HG02798 (cell line): ENCODE results near the gene DNAJC17.

Experiments used
- ATAC-seq: cut with Tn5 transposase; IDR thresholded peaks from one replicate; pipeline ENCODE4 v1.9.1; 2021; ENCODE audit warnings: mild to moderate bottlenecking; ENCODE audit not compliant: unreplicated experiment, poor library complexity

DNAJC17 gene

DNA sequence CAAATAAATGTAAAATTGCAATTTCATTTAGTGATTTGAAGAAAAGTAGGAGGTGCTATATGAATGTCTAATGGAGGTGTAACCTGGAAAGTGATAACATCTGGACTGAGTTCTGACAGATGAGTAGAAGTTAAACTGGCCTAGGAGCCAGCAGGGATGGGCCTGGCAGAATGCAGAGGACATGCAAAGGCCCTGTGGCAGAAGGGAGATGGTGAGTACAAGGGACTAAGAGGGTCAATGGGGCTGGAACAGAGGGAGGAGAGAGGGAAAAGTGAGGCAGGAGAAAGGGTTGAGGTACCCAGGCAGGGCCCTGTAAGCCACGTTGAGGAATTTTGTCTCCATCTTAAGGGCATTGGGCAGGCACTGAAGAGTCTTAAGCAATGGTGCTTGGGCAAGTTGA is 24.6 kb upstream of the DNAJC17 start:
- no peak for ATAC-seq

DNA sequence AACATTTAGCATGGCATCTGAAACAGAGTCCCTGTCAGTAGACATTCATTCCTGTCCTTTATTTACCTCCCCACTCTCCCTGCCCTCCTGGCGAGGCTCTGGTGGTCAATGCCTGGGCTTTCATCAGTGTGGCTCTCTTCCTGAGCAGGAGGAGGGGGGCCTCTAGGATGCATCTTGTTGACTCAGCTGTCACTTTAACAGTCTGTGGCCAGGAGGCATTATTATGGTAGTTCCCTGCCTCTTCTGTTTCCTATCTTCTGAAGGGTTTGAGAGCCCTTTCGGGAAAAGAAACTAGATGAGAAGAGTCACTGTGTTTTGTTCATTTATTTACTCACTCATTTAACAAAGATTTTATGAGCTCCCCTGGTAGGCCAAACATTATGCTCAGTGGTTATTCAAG is 23.6 kb upstream of the DNAJC17 start:
- no peak for ATAC-seq

DNA sequence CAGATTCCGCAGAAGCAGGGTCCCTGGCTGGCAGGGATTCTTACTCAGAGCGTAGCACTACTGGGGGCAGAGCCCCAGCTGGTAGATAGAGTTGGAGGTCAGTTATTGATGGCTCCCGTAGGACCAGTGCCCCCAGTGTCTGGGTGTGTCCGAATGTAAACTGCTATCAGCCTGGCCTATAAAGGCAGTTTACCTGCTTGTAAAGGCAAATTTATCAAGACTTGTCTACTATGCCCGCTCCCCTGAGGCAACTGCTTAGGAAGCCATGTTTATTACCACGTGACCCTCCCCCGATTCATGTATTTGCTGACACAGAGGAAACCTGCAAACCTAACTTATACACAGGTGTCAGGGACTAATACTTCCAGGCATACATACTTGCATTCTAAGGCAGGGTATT is 21.8 kb upstream of the DNAJC17 start:
- ATAC-seq, result no peak

DNA sequence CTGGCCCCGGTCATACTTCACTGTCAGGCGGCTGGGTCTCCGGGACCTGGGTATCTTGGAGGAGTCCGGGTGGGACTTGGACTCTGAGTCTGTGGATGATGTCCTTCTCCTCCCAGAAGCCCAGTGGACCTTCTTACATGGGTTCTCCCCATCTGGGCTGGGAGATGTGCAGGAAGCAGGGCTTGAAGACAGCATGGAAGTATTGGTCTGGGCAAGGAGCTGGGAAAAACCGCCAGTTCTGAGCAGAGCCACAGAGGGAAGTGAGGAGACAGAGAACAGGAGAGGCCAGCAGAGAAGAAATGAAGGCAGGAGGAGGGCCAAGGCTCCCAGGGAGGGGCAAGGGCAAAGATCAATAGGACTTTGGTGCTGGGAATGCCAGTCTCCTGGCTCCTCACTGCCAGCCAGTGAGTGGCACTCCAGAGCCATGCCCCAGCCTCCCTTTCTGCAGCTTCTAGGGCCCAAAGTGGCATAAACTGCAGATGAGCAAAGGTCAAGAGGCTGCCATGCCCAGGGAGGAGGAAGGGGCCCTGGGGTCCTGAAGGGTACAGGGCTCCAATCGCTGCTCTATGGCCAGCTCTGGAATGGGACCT is 21.3 kb upstream of the DNAJC17 start, which contains the start of gene PPP1R14D:
PPP1R14D (minus strand) TSS at position 262 of the 590 bp plus-strand sequence; CDS start at position 195, 67 bp downstream.
- no peak for ATAC-seq

DNA sequence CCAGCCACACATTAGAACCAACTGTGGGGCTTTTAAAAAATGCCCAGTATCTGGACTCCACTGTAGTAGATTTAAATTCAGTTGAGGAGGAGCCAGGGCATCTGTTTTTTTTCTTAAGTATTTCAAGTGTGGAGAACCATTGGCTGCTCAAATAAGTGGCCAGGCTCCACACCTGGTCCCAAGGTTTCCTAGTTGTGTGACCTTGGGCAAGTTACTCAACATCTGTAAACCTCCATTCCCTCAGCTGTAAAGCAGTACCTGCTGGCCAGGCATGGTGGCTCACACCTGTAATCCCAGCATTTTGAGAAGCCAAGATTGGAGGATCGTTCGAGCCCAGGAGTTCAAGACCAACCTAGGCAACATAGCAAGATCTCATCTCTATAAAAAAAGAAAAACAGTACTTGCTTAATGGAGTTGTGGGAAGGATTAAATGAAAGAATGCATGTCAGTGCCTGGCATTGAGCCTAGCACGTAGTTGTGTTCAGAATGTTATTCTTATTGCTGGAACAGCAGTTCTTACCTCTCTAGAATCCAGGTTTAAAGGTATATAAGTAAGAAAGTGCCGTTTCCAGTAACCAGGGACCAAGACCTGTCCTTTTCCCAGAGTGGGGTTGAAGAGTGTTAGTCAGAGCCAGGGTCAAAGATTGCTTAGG is 19.3 kb upstream of the DNAJC17 start:
- ATAC-seq, result no peak

DNA sequence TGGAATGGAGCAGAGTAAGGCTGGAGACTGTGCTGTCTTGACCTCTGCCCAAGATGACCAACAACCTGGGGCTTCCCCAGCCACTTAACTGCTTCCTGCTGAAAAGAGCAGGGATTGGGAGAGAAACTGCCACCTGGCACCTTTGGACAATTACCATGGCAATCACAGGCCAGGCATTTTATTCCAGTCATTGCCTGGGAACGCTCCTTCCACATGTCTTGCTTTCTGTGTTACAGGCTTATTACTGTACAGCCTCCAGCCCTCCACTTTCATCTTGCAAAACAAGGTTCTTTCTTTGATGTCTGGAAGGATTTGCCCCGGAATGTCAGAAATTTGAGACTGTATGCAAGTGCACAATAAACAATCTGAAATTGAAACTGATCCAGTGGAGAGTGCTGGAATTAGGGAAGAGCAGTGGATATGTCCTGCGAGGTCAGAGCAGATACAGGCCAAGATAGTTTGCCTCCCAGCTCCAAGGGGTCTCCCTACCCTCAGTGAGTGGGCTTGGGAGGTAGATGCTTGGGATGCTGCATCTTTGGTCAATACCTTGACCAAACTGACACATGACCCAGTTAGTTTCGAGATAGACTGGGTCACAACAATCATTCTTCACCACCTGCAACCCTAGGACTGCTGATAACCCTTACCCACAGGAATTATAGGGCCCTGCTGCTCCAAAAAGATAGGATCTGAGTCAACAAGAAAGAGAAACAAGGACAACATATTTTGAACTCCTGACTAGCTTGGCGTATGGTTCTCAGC is 18.6 kb upstream of the DNAJC17 start:
- no peak for ATAC-seq

DNA sequence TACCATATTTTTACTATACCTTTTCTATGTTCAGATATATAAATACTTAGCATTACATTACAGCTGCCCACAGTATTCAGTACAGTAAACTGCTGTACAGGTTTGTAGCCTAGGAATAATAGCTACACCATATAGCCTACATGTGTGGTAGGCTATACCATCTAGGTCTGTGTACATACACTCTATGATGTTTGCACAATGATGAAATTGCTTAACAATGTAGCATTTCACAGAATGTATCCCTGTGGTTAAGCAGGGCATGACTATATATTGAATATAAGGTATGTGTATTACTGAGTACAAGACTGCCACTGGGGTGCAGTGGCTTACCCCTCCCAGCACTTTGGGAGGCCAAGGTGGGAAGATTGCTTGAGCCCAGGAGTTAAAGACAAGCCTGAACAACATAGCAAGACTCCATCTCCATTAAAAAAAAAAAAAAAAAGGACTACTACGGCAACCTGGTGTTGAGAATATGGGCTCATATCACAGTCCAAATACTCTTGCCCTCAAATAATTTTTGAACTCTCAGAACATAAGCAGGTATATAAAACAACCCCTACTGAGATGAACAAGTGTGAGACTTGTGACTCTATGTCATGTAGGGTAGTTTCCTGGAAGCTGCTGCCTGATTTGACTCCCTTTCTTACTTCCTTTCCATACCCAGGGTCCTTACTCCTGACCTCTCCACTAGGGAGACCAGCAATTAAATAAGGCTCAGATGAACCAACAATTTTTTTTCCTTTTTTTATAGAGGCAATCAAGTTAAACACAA is 16.5 kb upstream of the DNAJC17 start:
- no peak for ATAC-seq

DNA sequence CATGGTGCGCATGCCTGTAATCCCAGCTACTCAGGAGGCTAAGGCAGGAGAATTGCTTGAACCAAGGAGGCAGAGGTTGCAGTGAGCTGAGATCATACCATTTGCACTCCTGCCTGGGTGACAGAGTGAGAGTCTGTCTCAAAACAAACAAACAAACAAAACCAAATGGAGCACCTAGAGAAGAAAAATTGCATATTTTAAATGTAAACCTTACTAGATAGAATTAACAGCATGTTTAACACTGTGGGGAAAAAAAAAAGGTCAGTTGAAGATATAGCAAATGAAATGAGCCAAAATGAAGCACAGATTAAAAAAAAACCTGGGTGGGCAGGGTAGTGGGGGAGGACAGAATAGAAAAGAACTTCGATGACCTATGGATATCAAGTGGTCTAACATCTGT is 13.9 kb upstream of the DNAJC17 start:
- no peak for ATAC-seq

DNA sequence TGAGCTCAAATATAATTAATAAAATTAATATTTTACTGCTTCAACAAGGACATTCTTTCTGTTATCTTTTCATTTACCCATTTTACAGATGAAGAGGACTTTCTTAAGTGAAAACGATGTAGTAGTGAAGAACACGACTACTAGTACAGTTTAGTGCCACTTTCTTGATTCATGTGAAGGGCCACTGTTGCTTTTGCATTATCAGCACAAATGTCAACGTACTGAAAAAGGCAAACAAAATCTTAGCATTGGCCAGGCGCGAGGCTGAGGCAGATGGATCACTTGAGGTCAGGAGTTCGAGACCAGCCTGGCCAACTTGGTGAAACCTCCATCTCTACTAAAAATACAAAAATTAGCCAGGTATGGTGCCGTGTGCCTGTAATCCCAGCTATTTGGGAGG is 11.8 kb upstream of the DNAJC17 start:
- ATAC-seq, result no peak

DNA sequence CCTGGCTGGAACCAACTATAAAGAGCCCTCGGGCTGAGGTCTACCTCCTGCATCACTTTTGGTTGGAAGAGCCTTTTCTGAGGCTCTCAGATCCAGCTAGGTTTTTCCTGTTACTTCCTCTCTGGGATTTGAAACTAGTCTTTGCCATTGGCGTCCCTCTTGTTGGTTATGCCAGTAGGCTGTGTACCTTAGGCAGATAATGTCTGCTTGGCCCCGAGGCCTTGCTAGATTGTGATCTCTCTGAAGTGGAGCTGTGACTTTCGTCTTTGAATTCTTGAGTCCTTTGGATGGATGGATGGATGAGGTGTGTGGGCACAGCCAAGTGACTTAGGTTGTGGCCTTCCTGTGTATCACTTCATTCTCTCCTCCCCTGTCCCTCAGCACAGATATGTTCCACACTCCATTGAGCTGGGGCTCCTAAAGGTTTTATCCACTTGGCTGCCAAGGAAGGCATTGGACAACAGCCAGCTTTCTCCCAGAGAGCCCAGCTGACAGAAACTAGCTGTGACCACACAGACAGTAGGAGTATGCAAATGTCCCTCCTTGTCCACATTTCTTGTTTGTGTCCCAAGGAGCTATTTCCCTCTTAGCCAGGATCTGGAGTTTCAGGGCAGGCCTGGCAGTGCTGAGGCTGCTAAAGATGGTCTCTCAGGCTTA is 7.9 kb upstream of the DNAJC17 start:
- ATAC-seq, result no peak

DNA sequence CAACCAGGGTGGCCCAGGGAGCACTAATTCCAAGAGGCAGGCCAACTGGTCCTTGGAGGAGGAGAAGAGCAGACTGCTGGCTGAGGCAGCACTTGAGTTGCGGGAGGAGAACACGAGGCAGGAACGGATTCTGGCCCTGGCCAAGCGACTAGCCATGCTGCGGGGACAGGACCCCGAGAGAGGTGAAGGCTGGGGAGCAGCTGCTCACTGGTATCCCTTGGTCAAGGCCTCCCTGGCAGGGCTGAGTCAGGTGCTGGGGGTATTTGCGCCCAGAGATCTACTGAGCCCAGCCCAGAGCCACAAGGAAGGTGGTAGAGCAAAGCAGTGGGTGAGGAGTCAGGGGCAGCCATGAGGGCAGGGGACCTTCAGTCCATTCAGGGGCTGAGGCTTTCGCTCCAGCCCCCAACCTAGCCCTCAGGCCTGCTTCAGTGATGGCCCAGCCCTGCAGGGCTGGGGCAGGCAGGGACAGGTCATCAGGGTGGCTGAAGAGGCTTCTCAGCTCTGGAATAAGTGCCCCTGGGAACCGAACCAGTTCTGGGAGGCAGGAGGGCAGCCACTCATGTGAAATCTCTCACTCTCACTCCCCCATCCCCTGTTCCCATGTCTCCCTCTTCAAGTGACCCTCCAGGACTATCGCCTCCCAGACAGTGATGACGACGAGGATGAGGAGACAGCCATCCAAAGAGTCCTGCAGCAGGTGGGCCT is 5.6 kb upstream of the DNAJC17 start:
- ATAC-seq, result no peak

DNA sequence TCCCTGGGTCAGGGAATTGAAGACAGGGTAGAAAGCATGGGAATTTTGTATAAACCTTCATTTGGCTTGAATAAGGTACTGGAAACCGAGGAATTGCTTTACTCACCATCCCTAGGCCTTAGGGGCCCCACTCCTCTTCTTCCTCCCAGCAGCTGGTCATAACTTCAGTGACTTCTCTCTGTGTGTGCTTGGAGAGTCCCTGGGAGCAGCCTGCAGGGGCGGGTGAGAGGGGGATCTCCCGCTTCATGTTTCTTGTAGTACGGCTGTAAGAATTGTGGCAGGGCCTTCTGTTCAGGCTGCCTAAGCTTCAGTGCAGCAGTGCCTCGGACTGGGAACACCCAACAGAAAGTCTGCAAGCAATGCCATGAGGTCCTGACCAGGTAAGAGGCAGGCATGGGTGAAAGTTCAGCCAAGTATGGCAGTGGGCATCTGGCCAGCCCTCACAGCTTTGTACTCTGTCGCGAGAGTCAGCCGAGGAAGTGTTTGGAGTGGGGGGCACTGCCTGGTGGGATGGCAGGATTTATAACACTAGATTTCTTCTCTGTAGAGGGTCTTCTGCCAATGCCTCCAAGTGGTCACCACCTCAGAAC is 1.7 kb upstream of the DNAJC17 start:
- no peak for ATAC-seq

DNA sequence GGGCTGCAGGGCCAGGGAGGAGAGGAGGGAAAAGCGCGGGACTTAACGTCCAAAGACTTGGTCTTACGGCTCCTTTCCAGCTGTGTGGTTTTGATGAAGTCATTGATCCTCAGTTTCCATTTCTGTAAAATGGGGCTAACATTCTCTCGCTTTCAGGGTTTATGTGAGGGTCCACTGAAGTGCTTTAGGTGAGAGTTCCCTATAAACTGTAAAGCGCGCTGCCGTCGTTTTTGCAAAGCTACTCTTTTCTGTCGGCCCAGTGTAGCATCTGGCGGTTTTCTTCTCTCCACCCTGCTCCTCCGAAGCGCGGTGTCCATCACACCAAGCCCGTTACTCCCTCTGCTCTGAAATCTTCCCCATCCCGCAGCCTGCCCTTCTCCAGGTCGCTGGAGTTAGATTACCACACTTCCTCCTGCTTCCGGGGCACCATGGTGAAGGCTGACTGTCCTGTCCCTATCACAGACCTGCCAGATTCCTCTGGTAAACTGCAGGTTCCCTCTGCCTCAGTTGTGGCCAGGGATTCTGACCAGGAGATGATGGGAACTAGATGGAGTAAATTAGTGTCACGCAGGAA is 702 bp upstream of the DNAJC17 start:
- no peak for ATAC-seq

DNA sequence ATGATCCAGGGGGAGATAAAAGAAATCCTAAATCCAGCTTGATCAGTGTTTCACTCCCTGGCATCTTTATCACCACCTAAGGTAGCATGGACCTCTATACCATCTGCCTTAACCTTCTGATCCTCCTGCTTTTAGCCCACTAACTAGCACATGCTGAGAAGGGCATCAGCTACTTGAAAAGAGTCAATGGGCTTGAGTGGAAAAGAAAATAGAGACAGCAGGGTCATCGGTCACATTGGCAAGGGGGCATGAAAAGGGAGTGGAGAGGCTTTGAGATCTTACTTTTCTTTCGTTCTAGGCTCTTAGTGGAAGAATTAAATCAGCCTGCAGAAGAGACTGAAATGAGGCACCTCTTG is 623 bp downstream of the DNAJC17 start:
- ATAC-seq, result no peak

DNA sequence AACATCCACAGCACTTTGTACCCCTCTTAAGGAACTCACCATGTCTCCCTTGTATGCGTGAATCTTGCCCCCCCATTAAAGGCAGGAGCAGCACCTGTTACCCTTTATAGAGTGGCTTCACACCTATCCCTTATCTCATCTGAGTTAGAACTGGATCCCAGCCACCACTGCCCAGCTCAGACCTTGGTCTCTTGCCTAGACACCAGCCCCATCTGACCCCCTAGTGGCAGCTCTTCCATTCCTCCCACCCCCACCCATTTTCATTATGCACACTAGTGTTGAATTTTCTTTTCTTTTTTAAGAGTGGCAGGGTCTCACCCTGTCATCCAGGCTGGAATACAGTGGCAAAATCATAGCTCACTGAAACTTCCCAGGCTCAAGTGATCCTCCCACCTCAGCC is 3.6 kb downstream of the DNAJC17 start:
- no peak for ATAC-seq

DNA sequence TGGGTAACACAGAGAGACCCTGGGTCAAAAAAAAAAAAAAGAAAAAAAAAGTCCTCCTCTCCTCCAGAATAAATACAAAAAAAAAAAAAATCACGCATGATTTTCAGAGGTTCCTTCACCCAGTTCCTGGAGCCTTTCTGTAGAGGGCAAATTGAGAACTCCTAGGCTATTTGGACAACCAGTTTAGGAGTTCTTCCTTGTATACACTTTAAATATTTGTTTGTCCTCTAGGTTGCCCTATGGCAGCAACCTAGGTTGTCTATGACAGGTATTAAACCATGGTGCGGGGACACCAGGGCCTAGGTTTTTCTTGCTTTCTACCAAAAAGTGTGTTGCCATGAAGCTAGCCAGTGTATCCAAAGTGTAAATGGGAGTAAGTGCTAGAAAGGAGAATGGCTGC is 4.2 kb downstream of the DNAJC17 start:
- no peak for ATAC-seq

DNA sequence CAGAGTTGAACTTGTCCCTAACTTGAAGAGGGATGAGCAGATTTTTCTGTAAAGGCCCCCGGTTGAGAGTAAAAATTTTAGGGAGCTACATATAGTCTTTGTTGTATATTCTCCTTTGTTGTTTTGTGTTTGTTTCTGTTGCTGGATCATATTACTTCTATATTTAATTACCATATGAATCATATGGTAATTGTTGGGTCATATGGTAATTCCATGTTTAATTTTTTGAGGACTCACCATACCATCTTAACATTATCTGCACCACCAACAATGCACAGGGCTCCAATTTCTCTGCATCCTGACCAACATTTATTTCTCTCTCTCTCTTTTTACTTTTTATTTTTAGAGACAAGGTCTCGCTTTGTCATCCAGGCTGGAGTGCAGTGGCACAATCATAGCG is 7.8 kb downstream of the DNAJC17 start:
- ATAC-seq, result no peak

DNA sequence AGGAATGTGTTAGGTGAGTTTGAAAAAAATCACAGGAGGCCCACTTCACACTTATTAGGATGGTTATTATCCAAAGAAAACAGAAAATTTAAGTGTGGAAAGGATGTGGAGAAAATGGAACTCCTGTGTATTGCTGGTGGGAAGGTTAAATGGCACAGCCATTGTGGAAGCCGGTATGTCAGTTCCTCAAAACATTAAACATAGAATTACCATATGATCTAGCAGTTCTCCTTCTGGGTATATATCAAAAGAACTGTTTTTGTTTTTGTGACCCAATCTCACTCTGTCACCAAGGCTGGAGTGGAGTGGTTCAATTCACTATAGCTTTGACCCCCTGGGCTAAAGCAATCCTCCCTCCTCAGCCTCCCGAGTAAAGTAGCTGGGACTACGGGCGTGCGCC is 10.8 kb downstream of the DNAJC17 start:
- no peak for ATAC-seq

DNA sequence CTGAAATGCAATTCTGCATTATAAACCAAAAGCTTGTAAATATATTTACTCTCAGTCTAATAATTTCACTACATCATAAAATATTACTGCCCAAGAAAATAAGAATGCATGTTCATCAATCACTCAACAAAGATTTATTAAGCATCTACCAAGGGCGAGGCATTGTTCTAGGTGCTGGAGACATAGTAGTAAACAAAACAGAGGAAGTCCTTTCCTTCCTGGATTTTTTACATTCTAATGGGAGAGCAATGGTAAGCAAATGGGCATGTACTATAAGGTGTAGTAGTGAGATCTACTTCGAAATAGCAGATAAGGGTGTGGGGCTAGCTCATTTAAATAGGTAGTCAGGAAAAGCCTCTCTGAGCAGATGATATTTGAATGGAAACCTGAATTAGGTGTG is 11.2 kb downstream of the DNAJC17 start:
- no peak for ATAC-seq
